Urinary bladder (tissue), 4 donors: ENCODE results near the gene LOXL4. TPM values are rescaled to one million over a fixed set of nuclear protein-coding genes. Genes with fewer than 3 reads are reported as not detected.
"Not testable (repeated sequence)": the region's sequence is repeated elsewhere in the genome, so short reads cannot be mapped to it uniquely, and the experiment has no call there.

Source experiments
- DNase-seq: peaks from one replicate; pipeline ENCODE4 v3.0.0-alpha.2; 2015; ENCODE audit errors: extremely low spot score
- H3K27ac ChIP-seq: one replicate; pipeline ENCODE4 v1.5.1; 2013; ENCODE audit warnings: low read depth, mild to moderate bottlenecking, moderate library complexity
- H3K36me3 ChIP-seq: one replicate; pipeline ENCODE4 v1.6.1; 2013; ENCODE audit warnings: mild to moderate bottlenecking, moderate library complexity; ENCODE audit not compliant: insufficient read depth
- H3K4me1 ChIP-seq: one replicate; pipeline ENCODE4 v1.6.1; 2013; ENCODE audit warnings: mild to moderate bottlenecking, moderate library complexity; ENCODE audit not compliant: insufficient read depth
- H3K4me3 ChIP-seq: one replicate; pipeline ENCODE4 v1.5.1; 2013; ENCODE audit warnings: low read depth, low read length
- WGBS: extraction: QIAGEN DNeasy Blood & Tissue Kit; methylation state at CpG from one replicate; pipeline ENCODE4 v1.1.7; 2013; 5-methylcytosine and 5-hydroxymethylcytosine counted together
- polyA plus RNA-seq: library from polyadenylated mRNA; stranded (reverse); fragments of 200-250 nt; gene quantifications from one replicate; pipeline ENCODE4 v1.2.3, GENCODE V29; 2013
- total RNA-seq: library from RNA; depleted of rRNA; stranded (reverse); fragments of >200 nt; gene quantifications from one replicate; pipeline ENCODE4 v1.2.3, GENCODE V29; 2014
- donor health status: healthy with polysubstance abuse.
- donor health status: healthy.

Gene LOXL4
- total and polyA plus RNA-seq, 2 donors, result 6.6 to 8.8 TPM

- Histone ChIP-seq H3K27ac (no peak overlapping the region), H3K4me1 (no peaks in the 10 kb centered on the region), H3K36me3 (no peaks in the 10 kb centered on the region), H3K4me3 (no peak overlapping the region)
- DNase-seq, result no peak
- 66% methylated on average over 5 of the region's 5 CpGs for WGBS
Measured at GRCh38 chr10:98236862-98237261, 31.1 kb downstream of the LOXL4 start.

GRCh38 chr10:98235846-98236245 lies 32.1 kb downstream of the LOXL4 start:
- no peak for DNase-seq
- no peak overlapping the region for H3K27ac ChIP-seq
- no peaks in the 10 kb centered on the region for H3K36me3 ChIP-seq
- H3K4me1 ChIP-seq, result no peaks in the 10 kb centered on the region
- no peak overlapping the region for H3K4me3 ChIP-seq
- WGBS, result 79% methylated on average over 5 of the region's 5 CpGs

GRCh38 chr10:98231417-98231816 lies 36.6 kb downstream of the LOXL4 start:
- H3K27ac ChIP-seq, result no peak overlapping the region
- 95% methylated on average over 4 of the region's 4 CpGs for WGBS
- no peaks in the 10 kb centered on the region for H3K4me1 ChIP-seq
- no peaks in the 10 kb centered on the region for H3K36me3 ChIP-seq
- no peak overlapping the region for H3K4me3 ChIP-seq
- no peak for DNase-seq

- DNase-seq, H3K4me1 ChIP-seq, H3K27ac ChIP-seq, H3K4me3 ChIP-seq, H3K36me3 ChIP-seq: not testable (repeated sequence)
- 96% methylated on average over 1 of the region's 1 CpG for WGBS
Measured at GRCh38 chr10:98228266-98228665, 39.7 kb downstream of the LOXL4 start.

- DNase-seq, H3K4me3 ChIP-seq, H3K4me1 ChIP-seq, H3K27ac ChIP-seq, H3K36me3 ChIP-seq: not testable (repeated sequence)
- WGBS, result 96% methylated on average over 3 of the region's 3 CpGs
Measured at GRCh38 chr10:98227713-98228112, 40.3 kb downstream of the LOXL4 start.

- no peak for DNase-seq
- Histone ChIP-seq H3K27ac (no peak overlapping the region), H3K4me3 (no peak overlapping the region), H3K4me1 (no peaks in the 10 kb centered on the region), H3K36me3 (no peaks in the 10 kb centered on the region)
- 33% methylated on average over 1 of the region's 1 CpG for WGBS
Measured at GRCh38 chr10:98226508-98227144, 41.4 kb downstream of the LOXL4 start.

- Histone ChIP-seq H3K27ac (no peak overlapping the region), H3K4me1 (no peaks in the 10 kb centered on the region), H3K4me3 (no peak overlapping the region), H3K36me3 (no peaks in the 10 kb centered on the region)
- 92% methylated on average over 1 of the region's 1 CpG for WGBS
- no peak for DNase-seq
Measured at GRCh38 chr10:98224996-98225395, 43.0 kb downstream of the LOXL4 start.

- 62% methylated on average over 2 of the region's 2 CpGs for WGBS
- H3K4me1 ChIP-seq, result no peaks in the 10 kb centered on the region
- H3K27ac ChIP-seq, result no peak overlapping the region
- DNase-seq, result no peak
- no peaks in the 10 kb centered on the region for H3K36me3 ChIP-seq
- no peak overlapping the region for H3K4me3 ChIP-seq
Measured at GRCh38 chr10:98224509-98224908, 43.5 kb downstream of the LOXL4 start.

- no peak overlapping the region for H3K27ac ChIP-seq
- DNase-seq, result no peak
- no peaks in the 10 kb centered on the region for H3K4me1 ChIP-seq
- no peak overlapping the region for H3K4me3 ChIP-seq
- H3K36me3 ChIP-seq, result no peaks in the 10 kb centered on the region
- WGBS, result 95% methylated on average over 6 of the region's 6 CpGs
Measured at GRCh38 chr10:98223874-98224273, 44.1 kb downstream of the LOXL4 start.

- Histone ChIP-seq H3K4me3 (no peak overlapping the region), H3K4me1 (no peaks in the 10 kb centered on the region), H3K27ac (no peak overlapping the region), H3K36me3 (no peaks in the 10 kb centered on the region)
- DNase-seq, result no peak
- WGBS, result 80% methylated on average over 1 of the region's 1 CpG
Measured at GRCh38 chr10:98217801-98218200, 50.2 kb downstream of the LOXL4 start.

- DNase-seq, result no peak
- Histone ChIP-seq H3K4me1 (no peaks in the 10 kb centered on the region), H3K27ac (no peak overlapping the region), H3K4me3 (no peak overlapping the region), H3K36me3 (no peaks in the 10 kb centered on the region)
- WGBS, result 93% methylated on average over 2 of the region's 2 CpGs
Measured at GRCh38 chr10:98215373-98215772, 52.6 kb downstream of the LOXL4 start.

- no peaks in the 10 kb centered on the region for H3K4me1 ChIP-seq
- WGBS, result 93% methylated on average over 1 of the region's 1 CpG
Measured at GRCh38 chr10:98213740-98214139, 54.3 kb downstream of the LOXL4 start.

GRCh38 chr10:98212196-98212595 lies 55.8 kb downstream of the LOXL4 start:
- DNase-seq, result no peak
- Histone ChIP-seq H3K27ac (no peak overlapping the region), H3K4me3 (no peak overlapping the region), H3K36me3 (peaks cover 2% of the 10 kb centered on the region), H3K4me1 (no peaks in the 10 kb centered on the region)
- WGBS, result 77% methylated on average over 1 of the region's 1 CpG

More at GRCh38 chr10:98213740-98214139, 54.3 kb downstream of the LOXL4 start:
- peaks cover 2% of the 10 kb centered on the region for H3K36me3 ChIP-seq
- H3K27ac ChIP-seq, result no peak overlapping the region
- DNase-seq, result no peak
- no peak overlapping the region for H3K4me3 ChIP-seq

- no peak overlapping the region for H3K4me3 ChIP-seq
- H3K4me1 ChIP-seq, result no peaks in the 10 kb centered on the region
- H3K36me3 ChIP-seq, result peaks cover 2% of the 10 kb centered on the region
- H3K27ac ChIP-seq, result no peak overlapping the region
- no peak for DNase-seq
- 97% methylated on average over 4 of the region's 4 CpGs for WGBS
Measured at GRCh38 chr10:98209441-98209840, 58.6 kb downstream of the LOXL4 start.

GRCh38 chr10:98208925-98209324 lies 59.1 kb downstream of the LOXL4 start:
- 97% methylated on average over 2 of the region's 2 CpGs for WGBS
- H3K4me3 ChIP-seq, result no peak overlapping the region
- H3K27ac ChIP-seq, result no peak overlapping the region
- H3K4me1 ChIP-seq, result no peaks in the 10 kb centered on the region
- peaks cover 2% of the 10 kb centered on the region for H3K36me3 ChIP-seq
- no peak for DNase-seq
